Naive thymus-derived CD8-positive, alpha-beta T cell (primary cell): ENCODE measurements around the gene FXYD3. TPM values are rescaled to one million over a fixed set of nuclear protein-coding genes. Genes with fewer than 3 reads are reported as not detected.
A peak's percentile ranks its signal among the peaks of the same experiment; 100 is the strongest.

ENCODE experiments used
- ATAC-seq, 2 donors: fragments of 150-1000 bp; cut with Tn5 transposase in 1 of 2; sonication (Bioruptor Pico), chemical (Tn5 transposase) in 1 of 2; 1 replicate in 1 of 2; 2 replicates in 1 of 2; pipeline ENCODE4 v1.10.0; 2021; ENCODE audit warnings: mild to moderate bottlenecking in 2 of 2, moderate library complexity in 2 of 2
- POLR2A ChIA-PET: fragments of 350-600 bp; sonication (Branson Sonifier 250); formaldehyde crosslinking; loops from one replicate; lab custom pipeline; 2021; ENCODE audit warnings: antibody characterized with exemption; lab: Charles Lee
- DNase-seq, 10 donors: peaks; one replicate each; pipeline versions ENCODE4 v3.0.0 to v3.0.0-alpha.2; 2020 to 2022
- H3K27ac Mint-ChIP-seq, 10 donors: one replicate each; pipeline ENCODE4 v1.8.0; 2020 to 2022; ENCODE audit warnings: mild to moderate bottlenecking in 10 of 10, mixed read lengths in 10 of 10, moderate library complexity in 4 of 10, inconsistent platforms in 1 of 10
- H3K27me3 Mint-ChIP-seq, 5 donors: one replicate each; pipeline ENCODE4 v1.8.0; 2021 to 2022; ENCODE audit warnings: mixed read lengths in 5 of 5
- H3K36me3 Mint-ChIP-seq, 3 donors: one replicate each; pipeline ENCODE4 v1.8.0; 2020 to 2022; ENCODE audit warnings: mixed read lengths in 3 of 3, mild to moderate bottlenecking in 2 of 3, inconsistent platforms in 1 of 3
- H3K4me1 Mint-ChIP-seq, 4 donors: one replicate each; pipeline ENCODE4 v1.8.0; 2021 to 2022; ENCODE audit warnings: mixed read lengths in 4 of 4
- H3K4me3 Mint-ChIP-seq, 10 donors: one replicate each; pipeline ENCODE4 v1.8.0; 2020 to 2022; ENCODE audit warnings: mild to moderate bottlenecking in 10 of 10, mixed read lengths in 10 of 10, moderate library complexity in 6 of 10, inconsistent platforms in 1 of 10
- H3K9me3 Mint-ChIP-seq, 9 donors: one replicate each; pipeline ENCODE4 v1.8.0; 2020 to 2022; ENCODE audit warnings: mixed read lengths in 9 of 9, mild to moderate bottlenecking in 3 of 9, inconsistent platforms in 1 of 9, moderate library complexity in 1 of 9
- polyA plus RNA-seq, 3 donors: library from polyadenylated mRNA; unstranded; fragments of 300-500 nt; fragmentation: Illumina TruSeq; gene quantifications; one replicate each; pipeline ENCODE4 v1.2.3, GENCODE V29; 2021
- total RNA-seq, 8 experiments: library from RNA in 2 of 8; stranded (reverse) in 2 of 8; gene quantifications; one replicate each; pipeline ENCODE4 v1.2.3 and lab custom pipeline; 2021 to 2026

FXYD3 gene
- total and polyA plus RNA-seq, 5 experiments from 2014 or later, result not detected

- POLR2A ChIA-PET, result no interaction called here
- Mint-ChIP-seq H3K27ac (no peak overlapping the region), H3K36me3 (no peaks in the 10 kb centered on the region), H3K27me3 (peaks cover 0 to 11% (median 1%) of the 10 kb centered on the region in 5 donors), H3K4me3 (no peak overlapping the region), H3K9me3 (no peaks in the 10 kb centered on the region), H3K4me1 (peaks cover 3 to 50% (median 11%) of the 10 kb centered on the region in 4 donors)
- DNase-seq (peak in 1 of 10 donors; percentile 38), ATAC-seq (no peak)
Observed at GRCh38 chr19:35088131-35088913, 27.3 kb upstream of the FXYD3 start.

- DNase-seq (no peak), ATAC-seq (no peak)
- Mint-ChIP-seq H3K36me3 (no peaks in the 10 kb centered on the region), H3K4me3 (no peak overlapping the region), H3K4me1 (peaks cover 3 to 38% (median 11%) of the 10 kb centered on the region in 4 donors), H3K9me3 (no peaks in the 10 kb centered on the region), H3K27me3 (peaks cover 0 to 13% (median 1%) of the 10 kb centered on the region in 5 donors), H3K27ac (no peak overlapping the region)
- POLR2A ChIA-PET, result no interaction called here
Observed at GRCh38 chr19:35089554-35089953, 26.1 kb upstream of the FXYD3 start.

GRCh38 chr19:35090160-35090505 is 25.5 kb upstream of the FXYD3 start:
- POLR2A ChIA-PET, result no interaction called here
- Mint-ChIP-seq H3K9me3 (no peaks in the 10 kb centered on the region), H3K27me3 (peaks cover 0 to 13% (median 1%) of the 10 kb centered on the region in 5 donors), H3K36me3 (no peaks in the 10 kb centered on the region), H3K4me1 (peaks cover 3 to 34% (median 11%) of the 10 kb centered on the region in 4 donors), H3K4me3 (peak overlapping the region in 3 of 10 donors; percentile 26 to 41 (median 39)), H3K27ac (no peak overlapping the region)
- peak in 1 of 10 donors; percentile 7 for DNase-seq
- no peak for ATAC-seq

GRCh38 chr19:35090506-35091214 is 25.0 kb upstream of the FXYD3 start:
- DNase-seq (peak in 9 of 10 donors; percentile 13 to 63 (median 42)), ATAC-seq (peak; percentile 71 to 86)
- Mint-ChIP-seq H3K9me3 (no peaks in the 10 kb centered on the region), H3K4me1 (peaks cover 3 to 30% (median 8%) of the 10 kb centered on the region in 4 donors), H3K36me3 (no peaks in the 10 kb centered on the region), H3K4me3 (peak overlapping the region in 4 of 10 donors; percentile 26 to 41 (median 34)), H3K27ac (no peak overlapping the region), H3K27me3 (peaks cover 0 to 13% (median 1%) of the 10 kb centered on the region in 5 donors)
- POLR2A ChIA-PET, result no interaction called here

GRCh38 chr19:35093430-35093829 is 22.2 kb upstream of the FXYD3 start:
- Mint-ChIP-seq H3K27ac (no peak overlapping the region), H3K9me3 (no peaks in the 10 kb centered on the region), H3K36me3 (no peaks in the 10 kb centered on the region), H3K4me1 (peaks cover 0 to 8% (median 3%) of the 10 kb centered on the region in 4 donors), H3K4me3 (no peak overlapping the region), H3K27me3 (peaks cover 0 to 13% (median 1%) of the 10 kb centered on the region in 5 donors)
- POLR2A ChIA-PET, result interaction anchor here (0.7 kb wide), 1 partner anchor 137 kb away, joined by 3 read pairs; no protein-coding TSS in a partner anchor
- ATAC-seq, result no peak
- DNase-seq, result peak in 1 of 10 donors; percentile 6

GRCh38 chr19:35093941-35094647 is 21.5 kb upstream of the FXYD3 start:
- H3K36me3 Mint-ChIP-seq, result no peaks in the 10 kb centered on the region
- ATAC-seq (no peak), DNase-seq (peak in 1 of 10 donors; percentile 19)
- H3K4me1 Mint-ChIP-seq, result peaks cover 0 to 6% (median 3%) of the 10 kb centered on the region in 4 donors
- no peaks in the 10 kb centered on the region for H3K9me3 Mint-ChIP-seq
- no peak overlapping the region for H3K4me3 Mint-ChIP-seq
- peaks cover 0 to 13% (median 1%) of the 10 kb centered on the region in 5 donors for H3K27me3 Mint-ChIP-seq
- peak overlapping the region in 2 of 10 donors; percentile 5 to 73 for H3K27ac Mint-ChIP-seq
- POLR2A ChIA-PET, result no interaction called here

GRCh38 chr19:35094656-35095055 is 21.0 kb upstream of the FXYD3 start:
- Mint-ChIP-seq H3K27ac (peak overlapping the region in 2 of 10 donors; percentile 5 to 73), H3K9me3 (no peaks in the 10 kb centered on the region), H3K4me1 (peaks cover 0 to 6% (median 3%) of the 10 kb centered on the region in 4 donors), H3K27me3 (peaks cover 0 to 12% (median 1%) of the 10 kb centered on the region in 5 donors), H3K36me3 (no peaks in the 10 kb centered on the region), H3K4me3 (no peak overlapping the region)
- no peak for ATAC-seq
- no peak for DNase-seq
- POLR2A ChIA-PET, result no interaction called here

GRCh38 chr19:35095667-35096368 is 19.8 kb upstream of the FXYD3 start:
- Mint-ChIP-seq H3K27me3 (peaks cover 0 to 4% (median 0%) of the 10 kb centered on the region in 5 donors), H3K9me3 (no peaks in the 10 kb centered on the region), H3K4me3 (no peak overlapping the region), H3K36me3 (no peaks in the 10 kb centered on the region), H3K27ac (peak overlapping the region in 2 of 10 donors; percentile 49 to 64), H3K4me1 (no peaks in the 10 kb centered on the region)
- POLR2A ChIA-PET, result interaction anchor here (0.6 kb wide), 1 partner anchor 172 kb away, joined by 3 read pairs; no protein-coding TSS in a partner anchor
- DNase-seq (peak in 1 of 10 donors; percentile 30), ATAC-seq (no peak)

GRCh38 chr19:35098413-35099049 is 17.1 kb upstream of the FXYD3 start:
- Mint-ChIP-seq H3K9me3 (no peaks in the 10 kb centered on the region), H3K27me3 (peaks cover 0 to 3% (median 0%) of the 10 kb centered on the region in 5 donors), H3K4me1 (no peaks in the 10 kb centered on the region), H3K36me3 (no peaks in the 10 kb centered on the region), H3K4me3 (no peak overlapping the region), H3K27ac (no peak overlapping the region)
- ATAC-seq (no peak), DNase-seq (peak in 1 of 10 donors; percentile 51)
- POLR2A ChIA-PET, result no interaction called here

GRCh38 chr19:35099155-35099896 is 16.3 kb upstream of the FXYD3 start:
- Mint-ChIP-seq H3K4me3 (no peak overlapping the region), H3K27ac (no peak overlapping the region), H3K36me3 (no peaks in the 10 kb centered on the region), H3K4me1 (no peaks in the 10 kb centered on the region), H3K27me3 (peaks cover 0 to 2% (median 0%) of the 10 kb centered on the region in 5 donors), H3K9me3 (no peaks in the 10 kb centered on the region)
- DNase-seq (peak in 1 of 10 donors; percentile 52), ATAC-seq (no peak)
- POLR2A ChIA-PET, result no interaction called here

GRCh38 chr19:35099897-35100275 is 15.7 kb upstream of the FXYD3 start:
- Mint-ChIP-seq H3K27ac (no peak overlapping the region), H3K9me3 (no peaks in the 10 kb centered on the region), H3K4me3 (no peak overlapping the region), H3K36me3 (no peaks in the 10 kb centered on the region), H3K4me1 (no peaks in the 10 kb centered on the region), H3K27me3 (peaks cover 0 to 1% (median 0%) of the 10 kb centered on the region in 5 donors)
- ATAC-seq, result no peak
- peak in 1 of 10 donors; percentile 19 for DNase-seq
- POLR2A ChIA-PET, result no interaction called here
